ENCODE data around the gene PTPRM.
A peak's percentile ranks its signal among the peaks of the same experiment; 100 is the strongest.

PTPRM gene

GRCh38 chr18:7696780-7697179 is 129.7 kb downstream of the PTPRM start:
- no peak for TF ChIP-seq POLR2A (IDR thresholded peaks at IDR 0.05; ENCODE audit: low read depth, low read length)
- DNase-seq (ENCODE audit: insufficient read length, low spot score) (no peak), FAIRE-seq (peak; percentile 33)

DNA sequence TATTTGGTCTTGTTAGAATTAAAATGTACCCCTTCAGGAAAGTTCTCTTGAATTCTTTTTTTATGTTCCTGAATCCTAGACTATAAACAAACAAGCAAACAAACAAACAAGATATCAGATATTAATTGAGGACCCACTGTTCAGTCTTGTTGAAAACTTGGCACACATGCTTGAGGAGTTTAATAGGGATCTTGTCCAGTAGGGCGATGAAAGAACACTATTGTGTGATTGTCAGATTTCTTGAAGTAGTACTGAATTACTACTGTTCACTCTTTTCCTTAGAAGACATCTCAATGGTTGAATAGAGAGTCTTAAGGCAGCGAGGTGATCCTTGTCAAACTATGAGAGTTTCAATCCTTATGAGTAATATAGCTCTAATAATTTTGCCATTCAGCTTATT is 130.2 kb downstream of the PTPRM start:
- FAIRE-seq = no peak
- TF ChIP-seq POLR2A (IDR thresholded peaks at IDR 0.05; ENCODE audit: low read depth, low read length) = no peak
- no peak for DNase-seq (ENCODE audit: insufficient read length, low spot score)

DNA sequence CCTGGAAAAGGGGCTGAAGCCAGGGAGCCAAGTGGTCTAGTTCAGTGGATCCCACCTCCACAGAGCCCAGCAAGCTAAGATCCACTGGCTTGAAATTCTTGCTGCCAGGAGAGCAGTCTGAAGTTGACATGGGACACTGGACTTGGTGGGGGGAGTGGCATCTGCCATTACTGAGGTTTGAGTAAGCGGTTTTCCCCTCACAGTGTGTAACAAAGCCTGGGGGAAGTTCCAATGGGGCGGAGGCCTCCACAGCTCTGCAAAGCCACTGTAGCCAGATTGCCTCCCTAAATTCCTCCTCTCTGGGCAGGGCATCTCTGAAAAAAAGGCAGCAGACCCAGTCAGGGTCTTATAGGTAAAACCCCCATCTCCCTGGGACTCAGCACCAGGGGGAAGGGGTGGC is 144.4 kb downstream of the PTPRM start:
- no peak for TF ChIP-seq POLR2A (IDR thresholded peaks at IDR 0.05; ENCODE audit: low read depth, low read length)
- DNase-seq (ENCODE audit: insufficient read length, low spot score) (no peak), FAIRE-seq (no peak)

DNA sequence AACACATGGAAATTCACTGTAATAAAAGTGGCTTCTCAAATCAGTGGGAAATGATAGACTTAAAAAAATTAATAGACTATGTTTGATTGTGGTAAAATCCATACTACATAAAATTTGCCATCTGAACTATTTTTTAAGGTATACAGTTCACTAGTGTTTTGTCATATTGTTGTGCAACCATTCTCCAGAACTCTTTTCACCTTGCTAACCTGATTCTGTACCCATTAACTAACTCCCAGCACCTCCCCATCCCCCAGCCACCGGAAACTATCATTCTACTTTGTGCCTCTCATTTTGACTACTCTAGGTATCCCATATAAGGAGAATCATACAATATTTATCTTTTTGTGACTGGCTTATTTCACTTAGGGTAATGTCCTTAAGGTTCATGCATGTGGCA is 153.3 kb downstream of the PTPRM start:
- TF ChIP-seq POLR2A (IDR thresholded peaks at IDR 0.05; ENCODE audit: low read depth, low read length) = no peak
- no peak for DNase-seq (ENCODE audit: insufficient read length, low spot score)
- FAIRE-seq = no peak

DNA sequence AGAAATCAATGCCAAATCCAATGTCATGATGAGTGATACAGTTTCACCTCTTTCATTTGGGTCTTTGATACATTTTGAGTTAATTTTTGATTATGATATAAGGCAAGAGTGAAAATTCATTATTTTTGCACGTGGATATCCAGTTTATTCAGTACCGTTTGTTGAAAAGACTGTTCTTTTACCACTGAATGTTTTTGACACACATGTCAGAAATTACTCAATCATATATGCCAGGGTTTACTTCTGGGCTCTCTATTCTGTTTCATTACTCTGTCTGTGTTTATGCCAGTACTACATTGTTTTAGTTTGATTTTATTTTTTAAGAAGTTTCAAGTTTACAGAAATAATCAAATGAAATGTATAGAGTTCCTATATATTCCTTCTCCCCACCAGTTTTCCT is 154.4 kb downstream of the PTPRM start:
- TF ChIP-seq POLR2A (IDR thresholded peaks at IDR 0.05; ENCODE audit: low read depth, low read length) = no peak
- no peak for DNase-seq (ENCODE audit: insufficient read length, low spot score)
- no peak for FAIRE-seq

- FAIRE-seq = peak; percentile 30
- DNase-seq (ENCODE audit: insufficient read length, low spot score) = no peak
- TF ChIP-seq POLR2A (IDR thresholded peaks at IDR 0.05; ENCODE audit: low read depth, low read length) = no peak
These were observed 155.8 kb downstream of the PTPRM start for GRCh38 chr18:7722955-7723354.

GRCh38 chr18:7723558-7723957 is 156.4 kb downstream of the PTPRM start:
- no peak for TF ChIP-seq POLR2A (IDR thresholded peaks at IDR 0.05; ENCODE audit: low read depth, low read length)
- FAIRE-seq = no peak
- DNase-seq (ENCODE audit: insufficient read length, low spot score) = no peak

DNA sequence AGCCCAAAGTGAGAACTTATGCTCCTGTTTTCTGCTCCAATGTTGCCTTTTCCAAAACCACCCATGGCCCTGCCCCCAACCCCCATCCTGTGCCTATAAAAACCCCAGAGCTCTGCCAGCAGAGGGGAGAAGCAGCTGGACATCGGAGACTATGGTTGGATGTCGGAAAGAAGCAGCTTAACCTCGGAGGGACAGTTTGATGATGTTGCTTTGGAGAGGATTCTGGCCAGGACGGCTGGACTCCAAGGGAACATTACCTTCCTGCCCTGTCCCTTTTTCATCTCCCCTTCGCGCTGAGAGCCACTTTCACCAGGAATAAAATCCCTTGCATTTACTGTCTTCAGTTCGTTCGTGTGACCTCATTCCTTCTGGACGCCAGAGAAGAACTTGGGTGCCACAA is 158.4 kb downstream of the PTPRM start:
- TF ChIP-seq POLR2A (IDR thresholded peaks at IDR 0.05; ENCODE audit: low read depth, low read length) = no peak
- no peak for DNase-seq (ENCODE audit: insufficient read length, low spot score)
- FAIRE-seq = no peak

DNA sequence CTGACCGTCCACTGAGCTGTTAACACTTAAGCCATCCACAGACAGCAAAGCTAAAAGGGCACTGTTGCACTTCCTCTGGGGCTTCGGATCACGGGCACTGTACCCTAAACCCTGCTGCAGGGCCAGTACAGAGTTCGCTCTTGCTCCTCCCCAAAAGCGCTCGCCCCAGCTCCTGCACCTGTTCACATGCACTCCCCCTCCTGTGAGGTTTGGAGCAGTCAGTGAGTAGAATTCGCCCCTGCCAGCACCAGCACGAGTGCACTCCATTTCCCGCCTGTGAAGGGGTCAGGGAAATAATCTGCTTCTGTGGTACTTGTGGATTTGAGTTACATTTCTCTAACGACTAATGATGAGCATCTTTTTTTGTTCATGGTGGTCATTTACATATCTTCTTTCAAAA is 158.8 kb downstream of the PTPRM start:
- DNase-seq (ENCODE audit: insufficient read length, low spot score) = no peak
- FAIRE-seq = no peak
- TF ChIP-seq POLR2A (IDR thresholded peaks at IDR 0.05; ENCODE audit: low read depth, low read length) = no peak

DNA sequence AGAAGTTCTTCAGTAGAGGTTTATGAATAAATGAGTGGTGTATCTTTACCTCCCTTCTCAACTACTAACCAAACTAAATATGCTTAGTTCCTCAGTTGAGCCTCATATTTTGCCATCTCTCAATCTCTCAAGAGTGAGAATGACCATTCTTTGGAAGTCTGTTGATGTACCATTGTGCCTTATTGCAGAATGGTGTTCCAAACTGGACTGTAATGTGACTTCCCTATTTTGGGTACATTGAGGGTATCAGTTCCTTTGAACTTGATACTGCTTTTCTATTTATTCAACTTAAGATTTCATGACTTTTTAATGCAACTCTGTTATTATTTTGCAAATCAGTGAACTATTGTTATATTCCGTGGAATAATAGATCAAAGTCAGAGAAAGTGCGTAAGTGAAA is 159.4 kb downstream of the PTPRM start:
- FAIRE-seq = no peak
- DNase-seq (ENCODE audit: insufficient read length, low spot score) = no peak
- TF ChIP-seq POLR2A (IDR thresholded peaks at IDR 0.05; ENCODE audit: low read depth, low read length) = no peak

- FAIRE-seq = no peak
- TF ChIP-seq POLR2A (IDR thresholded peaks at IDR 0.05; ENCODE audit: low read depth, low read length) = no peak
- DNase-seq (ENCODE audit: insufficient read length, low spot score) = no peak
These were observed 160.4 kb downstream of the PTPRM start for GRCh38 chr18:7727361-7728076.

DNA sequence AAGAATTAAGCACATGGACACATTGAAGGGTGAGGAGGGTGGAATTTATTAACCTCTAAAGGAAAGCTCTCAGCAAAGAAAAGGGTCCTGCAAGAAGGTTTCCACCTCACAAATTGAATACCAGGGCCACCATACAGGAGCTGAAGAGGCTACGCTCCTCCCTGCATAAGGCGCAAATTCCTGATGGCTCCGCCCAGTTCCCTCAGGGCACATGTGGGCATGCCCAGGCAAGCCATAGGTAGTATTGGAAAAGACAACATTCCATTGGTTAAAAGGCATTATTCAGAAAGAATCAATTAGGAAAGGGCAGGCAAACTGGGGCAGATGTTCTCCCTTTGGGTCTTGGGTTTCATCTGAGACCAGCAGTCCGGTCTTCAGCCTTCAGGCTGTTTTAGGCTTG is 161.2 kb downstream of the PTPRM start:
- FAIRE-seq (no peak), DNase-seq (ENCODE audit: insufficient read length, low spot score) (no peak)
- no peak for TF ChIP-seq POLR2A (IDR thresholded peaks at IDR 0.05; ENCODE audit: low read depth, low read length)

DNA sequence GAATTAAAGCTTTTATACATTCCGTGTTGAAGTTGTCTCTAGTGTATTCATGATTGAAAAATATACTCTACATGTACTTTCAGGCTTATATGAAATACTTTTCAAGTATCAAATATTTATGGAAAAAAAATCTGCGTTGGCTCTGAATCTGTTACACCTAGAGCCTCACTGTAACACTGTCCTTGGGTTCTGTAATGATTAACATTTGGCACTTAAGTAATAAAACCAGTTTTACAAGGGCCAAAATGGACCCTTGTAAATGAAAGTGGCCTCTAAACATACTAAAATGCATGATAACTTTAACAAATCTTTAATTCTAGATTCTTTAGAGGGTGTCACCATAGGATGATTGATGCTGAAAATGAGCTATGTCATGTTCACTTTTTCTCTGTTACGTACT is 162.8 kb downstream of the PTPRM start:
- no peak for DNase-seq (ENCODE audit: insufficient read length, low spot score)
- FAIRE-seq = no peak
- TF ChIP-seq POLR2A (IDR thresholded peaks at IDR 0.05; ENCODE audit: low read depth, low read length) = no peak

DNA sequence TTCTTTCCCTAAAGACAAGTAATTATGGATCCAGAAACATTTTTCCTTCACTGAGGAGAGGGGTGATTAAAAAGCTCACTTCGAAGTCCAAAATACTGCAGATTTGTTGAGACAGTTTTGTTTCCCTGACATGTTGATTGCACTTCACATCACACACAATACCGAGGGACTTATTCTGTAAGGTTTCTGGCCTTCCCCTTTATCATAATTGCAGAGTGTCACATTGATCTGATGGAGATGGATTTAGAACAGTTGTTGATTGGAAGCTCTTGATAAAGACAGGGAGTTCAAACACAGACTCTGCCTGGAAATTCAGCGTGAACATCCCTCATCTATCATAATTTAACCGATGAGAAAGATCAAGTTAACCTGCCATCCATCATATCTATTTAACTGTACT is 163.6 kb downstream of the PTPRM start:
- no peak for FAIRE-seq
- TF ChIP-seq POLR2A (IDR thresholded peaks at IDR 0.05; ENCODE audit: low read depth, low read length) = no peak
- DNase-seq (ENCODE audit: insufficient read length, low spot score) = no peak

GRCh38 chr18:7733642-7734041 is 166.5 kb downstream of the PTPRM start:
- DNase-seq (ENCODE audit: insufficient read length, low spot score) (no peak), FAIRE-seq (no peak)
- no peak for TF ChIP-seq POLR2A (IDR thresholded peaks at IDR 0.05; ENCODE audit: low read depth, low read length)

DNA sequence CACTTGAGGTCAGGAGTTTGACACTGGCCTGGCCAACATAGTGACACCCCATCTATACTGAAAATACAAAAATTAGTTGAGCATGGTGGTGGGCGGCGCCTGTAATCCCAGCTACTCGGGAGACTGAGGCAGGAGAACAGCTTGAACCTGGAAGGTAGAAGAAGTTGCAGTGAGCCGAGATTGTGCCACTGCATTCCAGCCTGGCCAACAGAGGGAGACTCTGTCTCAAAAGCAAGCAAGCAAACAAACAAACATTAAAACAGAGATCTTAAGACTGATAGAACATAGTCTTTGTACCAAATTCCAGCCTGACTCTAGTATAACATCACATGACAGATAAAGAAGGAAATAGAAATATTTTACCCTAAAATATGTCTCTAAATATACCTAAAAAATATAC is 168.1 kb downstream of the PTPRM start:
- FAIRE-seq (no peak), DNase-seq (ENCODE audit: insufficient read length, low spot score) (no peak)
- no peak for TF ChIP-seq POLR2A (IDR thresholded peaks at IDR 0.05; ENCODE audit: low read depth, low read length)
